HG03039 (cell line): Measurements from ENCODE around the gene ATP5PD.
"Not testable (repeated sequence)": the region's sequence is repeated elsewhere in the genome, so short reads cannot be mapped to it uniquely, and the experiment has no call there.

Experiments
- ATAC-seq: cut with Tn5 transposase; IDR thresholded peaks from one replicate; pipeline ENCODE4 v1.9.1; 2021; ENCODE audit warnings: mild to moderate bottlenecking, moderate library complexity; ENCODE audit not compliant: unreplicated experiment

The ATP5PD gene

GRCh38 chr17:75077496-75078283 is 30.9 kb upstream of the ATP5PD start:
- ATAC-seq, result peak; percentile 44

- ATAC-seq, result no peak
Observed at GRCh38 chr17:75077072-75077495, 30.3 kb upstream of the ATP5PD start.

- ATAC-seq, result no peak
Observed at GRCh38 chr17:75075597-75076336, 29.0 kb upstream of the ATP5PD start.

- no peak for ATAC-seq
Observed at GRCh38 chr17:75074532-75074931, 27.8 kb upstream of the ATP5PD start.

GRCh38 chr17:75073618-75074047 is 26.9 kb upstream of the ATP5PD start:
- no peak for ATAC-seq

GRCh38 chr17:75072909-75073308 is 26.1 kb upstream of the ATP5PD start:
- not testable (repeated sequence) for ATAC-seq

GRCh38 chr17:75071478-75072271 is 24.9 kb upstream of the ATP5PD start:
- ATAC-seq, result not testable (repeated sequence)

GRCh38 chr17:75069783-75070182 is 23.0 kb upstream of the ATP5PD start:
- ATAC-seq, result no peak

GRCh38 chr17:75068750-75069149 is 22.0 kb upstream of the ATP5PD start:
- no peak for ATAC-seq

- no peak for ATAC-seq
Observed at GRCh38 chr17:75067856-75068255, 21.1 kb upstream of the ATP5PD start.

- no peak for ATAC-seq
Observed at GRCh38 chr17:75065562-75066151, 18.9 kb upstream of the ATP5PD start.

- ATAC-seq, result no peak
Observed at GRCh38 chr17:75064867-75065561, 18.2 kb upstream of the ATP5PD start.

- ATAC-seq, result no peak
Observed at GRCh38 chr17:75064460-75064859, 17.7 kb upstream of the ATP5PD start.

- ATAC-seq, result no peak
Observed at GRCh38 chr17:75064040-75064439, 17.3 kb upstream of the ATP5PD start.

- no peak for ATAC-seq
Observed at GRCh38 chr17:75063626-75064025, 16.9 kb upstream of the ATP5PD start.

- no peak for ATAC-seq
Observed at GRCh38 chr17:75063201-75063600, 16.4 kb upstream of the ATP5PD start.

GRCh38 chr17:75061618-75062017 is 14.8 kb upstream of the ATP5PD start:
- no peak for ATAC-seq

GRCh38 chr17:75061055-75061438 is 14.3 kb upstream of the ATP5PD start:
- no peak for ATAC-seq

GRCh38 chr17:75060434-75061054 is 13.8 kb upstream of the ATP5PD start:
- ATAC-seq, result no peak
